ENCODE results near the gene HIF1A. TPM values are rescaled to one million over a fixed set of nuclear protein-coding genes. Genes with fewer than 3 reads are reported as not detected.
"Not testable (repeated sequence)": the region's sequence is repeated elsewhere in the genome, so short reads cannot be mapped to it uniquely, and the experiment has no call there.

HIF1A gene
- total RNA-seq, 1 donor from 2014 or later, result 181 TPM

GRCh38 chr14:61749264-61749663 lies 54.0 kb downstream of the HIF1A start:
- no peak for DNase-seq (ENCODE audit: low spot score)

GRCh38 chr14:61749867-61750266 lies 54.6 kb downstream of the HIF1A start:
- peak; percentile 47 for DNase-seq (ENCODE audit: low spot score)

GRCh38 chr14:61750708-61751474 lies 55.6 kb downstream of the HIF1A start:
- DNase-seq (ENCODE audit: low spot score), result peak; percentile 93

- no peak for DNase-seq (ENCODE audit: low spot score)
Observed at GRCh38 chr14:61751475-61751989, 56.2 kb downstream of the HIF1A start.

DNA sequence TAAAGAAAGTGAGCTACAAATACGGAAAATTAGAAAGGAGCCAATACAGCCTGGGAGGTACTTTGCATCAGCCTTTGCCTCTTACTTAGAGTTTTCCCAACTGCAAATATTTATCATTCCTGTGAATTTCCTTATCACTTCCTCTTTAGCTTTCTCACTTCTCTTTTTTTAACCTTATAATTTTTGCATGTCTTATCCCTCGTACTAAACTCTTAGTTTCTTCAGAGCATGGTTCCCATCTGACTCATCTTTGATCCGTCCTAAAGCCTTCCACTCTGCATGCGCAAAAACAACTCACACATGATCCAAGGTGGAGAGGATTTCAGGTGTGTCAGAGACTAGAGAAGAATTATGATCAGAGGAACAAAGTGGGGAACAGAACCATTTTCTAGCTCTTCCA lies 57.3 kb downstream of the HIF1A start:
- no peak for DNase-seq (ENCODE audit: low spot score)

DNA sequence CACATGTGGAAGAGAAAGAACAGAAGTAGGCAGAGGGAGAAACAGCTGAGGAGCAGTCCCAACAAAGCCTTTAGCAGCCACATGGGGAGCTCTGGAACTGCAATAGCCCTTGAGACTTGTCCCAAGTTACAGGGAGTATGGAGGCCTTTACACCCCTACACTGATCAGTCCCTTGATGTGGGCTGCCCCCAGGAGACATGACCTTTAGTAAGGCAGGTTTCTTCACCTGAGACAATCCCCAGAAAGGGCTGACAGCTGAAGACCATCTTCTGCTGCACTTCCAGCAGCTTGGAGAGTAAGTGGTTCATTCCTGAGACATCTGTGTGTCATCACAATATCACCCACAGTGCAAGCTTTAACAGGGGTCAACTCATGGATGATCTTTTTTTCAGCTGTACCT lies 58.3 kb downstream of the HIF1A start:
- DNase-seq (ENCODE audit: low spot score), result no peak

- no peak for DNase-seq (ENCODE audit: low spot score)
Observed at GRCh38 chr14:61754627-61755381, 59.5 kb downstream of the HIF1A start.

DNA sequence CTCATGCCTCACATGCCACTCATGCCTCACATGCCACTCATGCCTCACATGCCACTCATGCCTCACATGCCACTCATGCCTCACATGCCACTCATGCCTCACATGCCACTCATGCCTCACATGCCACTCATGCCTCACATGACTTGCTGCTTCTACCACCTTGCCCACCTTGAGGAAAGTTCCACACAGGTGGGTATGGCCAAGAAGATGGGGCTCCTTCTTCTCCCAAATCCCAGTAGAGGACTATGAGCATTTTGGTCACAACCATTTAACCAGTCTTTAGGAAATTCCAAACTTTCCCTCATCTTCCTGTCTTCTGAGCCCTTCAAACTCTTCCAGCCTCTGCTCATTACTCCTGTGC lies 60.0 kb downstream of the HIF1A start:
- DNase-seq (ENCODE audit: low spot score), result not testable (repeated sequence)

- no peak for DNase-seq (ENCODE audit: low spot score)
Observed at GRCh38 chr14:61756135-61756534, 60.8 kb downstream of the HIF1A start.

GRCh38 chr14:61759878-61760277 lies 64.6 kb downstream of the HIF1A start:
- no peak for DNase-seq (ENCODE audit: low spot score)

DNA sequence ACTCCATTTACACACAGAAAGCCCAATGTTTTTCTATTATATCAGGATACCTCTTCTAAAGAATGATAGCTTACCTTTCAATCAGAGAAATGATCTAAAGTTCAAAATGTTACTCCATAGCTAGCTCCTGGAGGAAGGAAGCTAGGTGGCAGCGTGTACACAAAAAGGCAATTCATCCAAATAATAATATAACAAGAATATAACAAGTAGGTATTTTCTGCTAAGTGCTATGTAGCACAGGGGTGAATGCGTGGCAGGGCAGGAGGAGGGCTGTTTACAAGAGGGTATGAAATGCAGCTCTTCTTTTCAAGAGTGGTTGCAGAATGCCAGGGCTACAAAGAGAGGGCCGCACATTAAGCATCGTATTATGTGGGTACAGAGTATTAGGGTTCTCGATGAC lies 66.2 kb downstream of the HIF1A start:
- no peak for DNase-seq (ENCODE audit: low spot score)

- peak; percentile 98 for DNase-seq (ENCODE audit: low spot score)
Observed at GRCh38 chr14:61761959-61762786, 66.9 kb downstream of the HIF1A start, which contains the start of gene SNAPC1. Gene SNAPC1 (plus strand): TSS chr14:61762420. CDS start chr14:61762461, 41 bp downstream.

DNA sequence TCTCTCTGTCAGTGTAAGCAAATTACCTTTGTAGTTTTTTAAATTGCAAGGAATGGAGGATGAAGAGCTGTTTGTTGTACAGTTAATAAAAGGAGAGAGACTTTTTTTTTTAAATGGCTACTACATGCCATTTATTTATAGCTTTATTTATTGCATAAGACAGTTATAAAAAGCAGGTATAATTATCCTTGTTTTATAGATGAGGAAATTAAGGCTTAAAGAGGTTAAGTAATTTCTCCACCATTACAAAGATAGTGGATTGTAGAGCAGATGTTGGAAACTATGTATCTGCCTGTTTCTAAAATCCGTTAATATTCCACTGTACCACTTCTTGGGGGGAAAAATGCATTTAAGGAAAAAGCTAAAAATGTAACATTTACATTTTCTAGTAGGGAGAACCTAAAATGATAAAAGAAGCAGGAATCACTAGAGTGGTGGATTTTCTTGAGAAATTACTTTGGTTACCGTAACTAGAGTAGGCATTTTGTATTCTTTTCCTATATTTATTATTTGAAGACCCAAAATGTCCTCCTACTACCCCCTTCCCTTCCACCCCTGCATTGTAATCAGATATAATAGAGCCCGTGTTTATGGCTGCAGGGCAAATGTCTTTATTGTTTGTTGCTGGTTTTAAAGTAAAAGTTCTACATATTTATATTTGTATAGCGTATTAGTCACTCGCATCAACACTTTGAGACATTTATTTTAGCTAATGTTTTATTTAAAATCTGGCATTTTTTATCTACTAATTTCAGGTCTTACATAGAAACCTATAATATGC lies 69.2 kb downstream of the HIF1A start:
- no peak for DNase-seq (ENCODE audit: low spot score)

- no peak for DNase-seq (ENCODE audit: low spot score)
Observed at GRCh38 chr14:61765225-61765943, 70.1 kb downstream of the HIF1A start.

DNA sequence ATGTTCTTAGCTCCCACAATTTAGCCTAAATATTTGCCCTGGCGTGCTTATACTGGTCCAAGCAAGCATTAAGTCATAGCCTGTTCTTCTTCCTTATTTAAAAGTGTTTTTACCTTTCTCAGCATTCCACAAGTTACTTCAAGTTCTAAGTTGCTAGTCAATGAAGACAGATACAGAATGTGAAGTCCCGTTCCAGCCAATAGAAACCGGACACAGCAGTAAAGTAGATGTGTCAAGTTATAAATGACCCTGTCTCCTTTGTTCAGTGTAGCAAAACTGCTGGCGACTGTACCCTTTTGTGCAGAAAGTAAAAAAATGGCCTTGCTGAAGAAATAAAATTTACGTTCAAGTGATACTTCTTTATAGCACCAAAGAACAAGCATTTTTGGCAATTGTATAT lies 70.8 kb downstream of the HIF1A start:
- DNase-seq (ENCODE audit: low spot score), result no peak

GRCh38 chr14:61768240-61768639 lies 72.9 kb downstream of the HIF1A start:
- DNase-seq (ENCODE audit: low spot score), result no peak

GRCh38 chr14:61769893-61770292 lies 74.6 kb downstream of the HIF1A start:
- no peak for DNase-seq (ENCODE audit: low spot score)

- no peak for DNase-seq (ENCODE audit: low spot score)
Observed at GRCh38 chr14:61774861-61775260, 79.5 kb downstream of the HIF1A start.

DNA sequence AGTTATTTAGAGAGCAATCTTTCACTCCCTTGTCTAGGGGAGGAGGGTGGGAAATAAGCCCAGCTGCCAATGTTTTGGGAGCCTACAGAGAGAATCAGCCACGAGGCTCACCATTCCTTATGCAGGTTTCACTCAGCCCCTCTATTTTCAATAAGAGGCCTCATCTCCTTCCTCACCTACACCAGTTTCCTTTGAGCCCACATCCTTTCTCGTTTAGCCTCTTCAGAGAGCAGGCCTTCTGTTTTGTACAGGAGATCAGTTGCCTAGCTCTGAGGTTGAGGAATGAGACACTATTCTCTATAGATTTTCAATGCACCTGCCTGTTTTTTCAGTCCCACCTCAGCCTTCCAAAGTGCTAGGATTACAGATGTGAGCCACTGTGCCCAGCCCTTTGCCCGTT lies 84.8 kb downstream of the HIF1A start:
- DNase-seq (ENCODE audit: low spot score), result no peak

- DNase-seq (ENCODE audit: low spot score), result no peak
Observed at GRCh38 chr14:61797309-61797708, 102.0 kb downstream of the HIF1A start.
